OCI-LY1 (cell line): ENCODE results near the gene MRTO4.

ENCODE experiments used
- H2AFZ ChIP-seq: fragments of 200-600 bp; sonication (generic), shearing (Covaris generic); 2 replicates; pipeline ENCODE4 v1.6.0; 2014; ENCODE audit warnings: antibody characterized with exemption, mild to moderate bottlenecking, low read length
- H3F3A ChIP-seq: fragments of 200-600 bp; sonication (generic), shearing (Covaris generic); 2 replicates; pipeline ENCODE4 v1.6.0; 2014; ENCODE audit warnings: mild to moderate bottlenecking, antibody characterized with exemption, low read length, moderate library complexity; ENCODE audit not compliant: insufficient read depth
- H3K27ac ChIP-seq: fragments of 200-600 bp; sonication (generic); 2 replicates; pipeline ENCODE4 v1.5.1; 2014; ENCODE audit warnings: low read length, mixed run types, mild to moderate bottlenecking, low read depth; ENCODE audit not compliant: poor library complexity, severe bottlenecking
- H3K27me3 ChIP-seq: fragments of 200-600 bp; sonication (generic); 2 replicates; pipeline ENCODE4 v1.6.0; 2014; ENCODE audit warnings: antibody characterized with exemption, mild to moderate bottlenecking, low read length, moderate library complexity; ENCODE audit not compliant: insufficient read depth
- H3K36me3 ChIP-seq: fragments of 200-600 bp; sonication (generic); 2 replicates; pipeline ENCODE4 v1.6.1; 2014; ENCODE audit warnings: mild to moderate bottlenecking, antibody characterized with exemption, low read length, moderate library complexity, mixed read lengths; ENCODE audit not compliant: insufficient read depth
- H3K4me1 ChIP-seq: fragments of 200-600 bp; sonication (generic); 2 replicates; pipeline ENCODE4 v1.5.1; 2014; ENCODE audit warnings: mild to moderate bottlenecking, low read length, moderate library complexity; ENCODE audit not compliant: insufficient read depth, severe bottlenecking
- H3K4me2 ChIP-seq: fragments of 200-600 bp; sonication (generic), shearing (Covaris generic); 2 replicates; pipeline ENCODE4 v1.6.1; 2014; ENCODE audit warnings: low read length
- H3K4me3 ChIP-seq: fragments of 200-600 bp; sonication (generic); 2 replicates; pipeline ENCODE4 v1.5.1; 2014; ENCODE audit warnings: low read length, low read depth, mild to moderate bottlenecking, mixed read lengths; ENCODE audit not compliant: poor library complexity, severe bottlenecking
- H3K79me2 ChIP-seq: fragments of 200-600 bp; shearing (Covaris generic); 2 replicates; pipeline ENCODE4 v1.6.1; 2016; ENCODE audit warnings: mixed run types, low read length, mixed read lengths; ENCODE audit not compliant: insufficient read depth
- H3K9ac ChIP-seq: fragments of 200-600 bp; sonication (generic), shearing (Covaris generic); 2 replicates; pipeline ENCODE4 v1.6.1; 2014; ENCODE audit warnings: mild to moderate bottlenecking, low read length, mixed read lengths
- H3K9me2 ChIP-seq: fragments of 200-600 bp; sonication (generic), shearing (Covaris generic); 2 replicates; pipeline ENCODE4 v1.6.1; 2014; ENCODE audit warnings: low read depth, mild to moderate bottlenecking, low read length, mixed read lengths
- H3K9me3 ChIP-seq: fragments of 200-600 bp; shearing (Covaris generic); 2 replicates; pipeline ENCODE4 v1.6.1; 2014; ENCODE audit warnings: low read length, mixed read lengths
- H4K20me1 ChIP-seq: fragments of 200-600 bp; sonication (generic), shearing (Covaris generic); 2 replicates; pipeline ENCODE4 v1.6.0; 2016; ENCODE audit warnings: mild to moderate bottlenecking, low read length; ENCODE audit not compliant: insufficient read depth
- EZH2 ChIP-seq: fragments of 200-600 bp; sonication (generic), shearing (Covaris generic); IDR thresholded peaks from 2 replicates; pipeline ENCODE4 v1.8.0; 2017; ENCODE audit warnings: borderline replicate concordance, mixed run types, mild to moderate bottlenecking, antibody characterized with exemption, low read length, moderate library complexity, mixed read lengths
- TF ChIP-seq, protein P1 (sequence below): fragments of 200-600 bp; sonication (generic), shearing (Covaris generic); IDR thresholded peaks from 2 replicates; pipeline ENCODE4 v1.5.1; 2017; ENCODE audit warnings: mild to moderate bottlenecking, antibody characterized with exemption, low read length, moderate library complexity, mixed read lengths

Gene MRTO4

GRCh38 chr1:19251305-19252196 is at the start of gene MRTO4, which contains the start of gene EMC1:
Gene MRTO4, plus strand, starts transcription at chr1:19251805. Its CDS starts 31 bp downstream, at chr1:19251836.
Gene EMC1, minus strand, starts transcription at chr1:19251524. Its CDS starts 15 bp downstream, at chr1:19251509.
- Histone ChIP-seq H3K27ac (peak within 1 kb of the TSS; percentile 73), H3K27me3 (no peaks in the 10 kb centered on the region), H2AFZ (no peak within 1 kb of the TSS; the same call in 1 of the 2 replicates), H4K20me1 (no peaks in the 10 kb centered on the region), H3K4me2 (peak within 1 kb of the TSS; percentile 98), H3K4me3 (peak within 1 kb of the TSS; percentile 93), H3K4me1 (peaks cover 35% of the 10 kb centered on the region), H3F3A (no peaks in the 10 kb centered on the region), H3K9ac (peak within 1 kb of the TSS; percentile 81), H3K79me2 (peaks cover 78% of the 10 kb centered on the region), H3K9me3 (no peaks in the 10 kb centered on the region), H3K36me3 (peaks cover 40% of the 10 kb centered on the region), H3K9me2 (no peaks in the 10 kb centered on the region)
- TF ChIP-seq, protein P1, sequence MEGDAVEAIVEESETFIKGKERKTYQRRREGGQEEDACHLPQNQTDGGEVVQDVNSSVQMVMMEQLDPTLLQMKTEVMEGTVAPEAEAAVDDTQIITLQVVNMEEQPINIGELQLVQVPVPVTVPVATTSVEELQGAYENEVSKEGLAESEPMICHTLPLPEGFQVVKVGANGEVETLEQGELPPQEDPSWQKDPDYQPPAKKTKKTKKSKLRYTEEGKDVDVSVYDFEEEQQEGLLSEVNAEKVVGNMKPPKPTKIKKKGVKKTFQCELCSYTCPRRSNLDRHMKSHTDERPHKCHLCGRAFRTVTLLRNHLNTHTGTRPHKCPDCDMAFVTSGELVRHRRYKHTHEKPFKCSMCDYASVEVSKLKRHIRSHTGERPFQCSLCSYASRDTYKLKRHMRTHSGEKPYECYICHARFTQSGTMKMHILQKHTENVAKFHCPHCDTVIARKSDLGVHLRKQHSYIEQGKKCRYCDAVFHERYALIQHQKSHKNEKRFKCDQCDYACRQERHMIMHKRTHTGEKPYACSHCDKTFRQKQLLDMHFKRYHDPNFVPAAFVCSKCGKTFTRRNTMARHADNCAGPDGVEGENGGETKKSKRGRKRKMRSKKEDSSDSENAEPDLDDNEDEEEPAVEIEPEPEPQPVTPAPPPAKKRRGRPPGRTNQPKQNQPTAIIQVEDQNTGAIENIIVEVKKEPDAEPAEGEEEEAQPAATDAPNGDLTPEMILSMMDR = no peak
- no peak for TF ChIP-seq EZH2

DNA sequence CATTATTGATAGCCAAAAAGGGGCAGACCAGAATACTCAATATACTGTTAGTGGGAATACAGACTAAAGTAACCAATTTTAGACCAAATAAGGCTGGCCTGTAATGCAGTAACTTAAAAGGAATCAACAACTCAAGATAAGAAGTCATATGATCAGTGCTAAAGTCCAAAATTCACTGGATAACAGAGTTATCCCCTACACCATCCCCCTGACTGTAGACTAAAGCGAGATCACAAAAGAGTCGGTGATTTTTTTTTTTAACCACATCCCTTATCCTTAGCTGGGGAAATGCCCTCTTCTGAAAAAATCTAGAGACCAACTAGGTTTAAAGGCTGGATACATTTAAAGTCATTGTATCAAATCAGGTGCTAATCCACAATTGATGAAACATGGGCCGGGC is 49.2 kb upstream of the MRTO4 start:
- no peaks in the 10 kb centered on the region for H3K9me2 ChIP-seq
- H3K36me3 ChIP-seq = peaks cover 51% of the 10 kb centered on the region
- H3K4me1 ChIP-seq = peaks cover 4% of the 10 kb centered on the region
- no peaks in the 10 kb centered on the region for H3K9me3 ChIP-seq
- H3K79me2 ChIP-seq = peaks cover 65% of the 10 kb centered on the region
- no peaks in the 10 kb centered on the region for H4K20me1 ChIP-seq
- no peaks in the 10 kb centered on the region for H3F3A ChIP-seq
- H3K27me3 ChIP-seq = no peaks in the 10 kb centered on the region
- no peak overlapping the region for H2AFZ ChIP-seq
- no peak overlapping the region for H3K4me3 ChIP-seq
- no peak for TF ChIP-seq EZH2
- TF ChIP-seq, protein P1 = no peak
- no peak overlapping the region for H3K4me2 ChIP-seq
- no peak overlapping the region for H3K9ac ChIP-seq
- no peak overlapping the region for H3K27ac ChIP-seq

GRCh38 chr1:19203440-19203839 is 48.2 kb upstream of the MRTO4 start:
- Histone ChIP-seq H3K9me2 (no peaks in the 10 kb centered on the region), H4K20me1 (no peaks in the 10 kb centered on the region), H3K27me3 (no peaks in the 10 kb centered on the region), H3K36me3 (peaks cover 41% of the 10 kb centered on the region), H3K9me3 (no peaks in the 10 kb centered on the region), H3K79me2 (peaks cover 75% of the 10 kb centered on the region), H3K27ac (no peak overlapping the region), H3F3A (no peaks in the 10 kb centered on the region), H3K4me1 (peaks cover 12% of the 10 kb centered on the region), H3K4me3 (no peak overlapping the region), H3K4me2 (no peak overlapping the region), H3K9ac (no peak overlapping the region), H2AFZ (no peak overlapping the region)
- TF ChIP-seq, protein P1 = no peak
- TF ChIP-seq EZH2 = no peak
